Mesenchymal stem cell (in vitro differentiated cells and primary cell): ENCODE results near the gene STRADB.

Experiments
- DNase-seq: peaks from one replicate; pipeline ENCODE4 v3.0.0-alpha.2; 2013
- H2AFZ ChIP-seq: one replicate; pipeline ENCODE4 v1.6.1; 2013; ENCODE audit warnings: low read depth, mild to moderate bottlenecking, control low read depth, inconsistent platforms, low read length, moderate library complexity
- H2AK5ac ChIP-seq: 2 replicates; pipeline ENCODE4 v1.6.1; 2013; ENCODE audit warnings: low read length, moderate library complexity, mild to moderate bottlenecking, inconsistent platforms; ENCODE audit not compliant: severe bottlenecking
- H2BK120ac ChIP-seq: one replicate; pipeline ENCODE4 v1.6.1; 2013; ENCODE audit warnings: low read depth, mild to moderate bottlenecking, inconsistent platforms, low read length, moderate library complexity
- H2BK12ac ChIP-seq, 2 experiments: one replicate each; pipeline ENCODE4 v1.6.1; 2013; ENCODE audit warnings: inconsistent platforms in 2 of 2, low read length in 2 of 2, mild to moderate bottlenecking in 2 of 2, moderate library complexity in 2 of 2, control low read depth in 1 of 2
- H2BK15ac ChIP-seq: one replicate; pipeline ENCODE4 v1.6.1; 2013; ENCODE audit warnings: mild to moderate bottlenecking, low read depth, inconsistent platforms; ENCODE audit not compliant: poor library complexity, severe bottlenecking
- H2BK5ac ChIP-seq: 2 replicates; pipeline ENCODE4 v1.6.1; 2013; ENCODE audit warnings: low read depth, mild to moderate bottlenecking, low read length, control low read depth, inconsistent platforms; ENCODE audit not compliant: poor library complexity, severe bottlenecking
- H3K14ac ChIP-seq, 2 experiments: one replicate each; pipeline ENCODE4 v1.6.1; 2013; ENCODE audit warnings: inconsistent platforms in 2 of 2, low read length in 2 of 2, control low read depth in 1 of 2, mild to moderate bottlenecking in 1 of 2, moderate library complexity in 1 of 2
- H3K18ac ChIP-seq, 2 experiments: one replicate each; pipeline ENCODE4 v1.6.1; 2013; ENCODE audit warnings: inconsistent platforms in 2 of 2, low read length in 2 of 2, control low read depth in 1 of 2, low read depth in 1 of 2, mild to moderate bottlenecking in 1 of 2
- H3K23ac ChIP-seq, 2 experiments: one replicate each; pipeline ENCODE4 v1.6.1; 2013; ENCODE audit warnings: inconsistent platforms in 2 of 2, low read length in 2 of 2, mild to moderate bottlenecking in 2 of 2, moderate library complexity in 2 of 2, control low read depth in 1 of 2
- H3K27ac ChIP-seq: 2 replicates; pipeline ENCODE4 v1.5.1; 2013; ENCODE audit warnings: mild to moderate bottlenecking, moderate library complexity, low read length, control low read depth, inconsistent platforms; ENCODE audit not compliant: poor library complexity, severe bottlenecking
- H3K27me3 ChIP-seq, 2 experiments: 2 replicates each; pipeline versions ENCODE4 v1.6.1 to v1.7.0; 2013; ENCODE audit warnings: low read length in 2 of 2, mild to moderate bottlenecking in 2 of 2, moderate library complexity in 2 of 2, control low read depth in 1 of 2, inconsistent platforms in 1 of 2; ENCODE audit not compliant: control insufficient read depth in 1 of 2, insufficient read depth in 1 of 2
- H3K36me3 ChIP-seq, 2 experiments: 2 replicates each; pipeline versions ENCODE4 v1.6.1 to v1.7.0; 2013; ENCODE audit warnings: low read length in 2 of 2, control low read depth in 1 of 2, inconsistent platforms in 1 of 2, low read depth in 1 of 2, mild to moderate bottlenecking in 1 of 2; ENCODE audit not compliant: insufficient read depth in 2 of 2, control insufficient read depth in 1 of 2
- H3K4ac ChIP-seq, 2 experiments: one replicate each; pipeline ENCODE4 v1.6.1; 2013; ENCODE audit warnings: inconsistent platforms in 2 of 2, low read length in 2 of 2, mild to moderate bottlenecking in 2 of 2, moderate library complexity in 2 of 2, control low read depth in 1 of 2, low read depth in 1 of 2
- H3K4me1 ChIP-seq: 2 replicates; pipeline ENCODE4 v1.6.1; 2013; ENCODE audit warnings: low read depth, low read length, control low read depth; ENCODE audit not compliant: control insufficient read depth, insufficient read depth
- H3K4me2 ChIP-seq: 2 replicates; pipeline ENCODE4 v1.6.1; 2013; ENCODE audit warnings: low read length, mild to moderate bottlenecking, inconsistent platforms; ENCODE audit not compliant: poor library complexity, severe bottlenecking
- H3K4me3 ChIP-seq, 2 experiments: 2 replicates each; pipeline versions ENCODE4 v1.5.1 to v1.7.0; 2013; ENCODE audit warnings: low read length in 2 of 2, mild to moderate bottlenecking in 2 of 2, control low read depth in 1 of 2, low read depth in 1 of 2; ENCODE audit not compliant: insufficient read depth in 1 of 2
- H3K79me1 ChIP-seq: replicated peaks from 2 replicates; pipeline ENCODE4 v1.6.1; 2013; ENCODE audit warnings: mild to moderate bottlenecking, control low read depth, low read length, inconsistent platforms; ENCODE audit not compliant: poor library complexity, severe bottlenecking
- H3K9ac ChIP-seq: 2 replicates; pipeline ENCODE4 v1.7.0; 2013; ENCODE audit warnings: mild to moderate bottlenecking, low read length, moderate library complexity
- H3K9me3 ChIP-seq: 2 replicates; pipeline ENCODE4 v1.7.0; 2013; ENCODE audit warnings: mild to moderate bottlenecking, low read length; ENCODE audit not compliant: control insufficient read depth
- H4K8ac ChIP-seq: one replicate; pipeline ENCODE4 v1.6.1; 2013; ENCODE audit warnings: inconsistent platforms, mild to moderate bottlenecking, low read length, moderate library complexity
- H4K91ac ChIP-seq: one replicate; pipeline ENCODE4 v1.6.1; 2013; ENCODE audit warnings: mild to moderate bottlenecking, low read length, inconsistent platforms
- WGBS: methylation state at CpG from one replicate; pipeline ENCODE4 v1.1.7; 2013; ENCODE audit warnings: mixed read lengths; 5-methylcytosine and 5-hydroxymethylcytosine counted together

The STRADB gene

GRCh38 chr2:201466050-201466675, 14.6 kb downstream of the STRADB start:
- Histone ChIP-seq H2BK120ac (no peak overlapping the region), H3K4me3 (no peak overlapping the region), H3K4me1 (peaks cover 14% of the 10 kb centered on the region), H2BK5ac (no peak overlapping the region), H3K36me3 (peaks cover 14 to 74% of the 10 kb centered on the region in 2 experiments), H2AK5ac (no peak overlapping the region), H4K8ac (no peak overlapping the region), H3K18ac (no peak overlapping the region), H3K23ac (no peak overlapping the region), H2BK12ac (no peak overlapping the region), H2BK15ac (no peak overlapping the region), H3K14ac (no peak overlapping the region), H3K9me3 (peaks cover 1% of the 10 kb centered on the region), H3K27me3 (no peaks in the 10 kb centered on the region), H4K91ac (no peak overlapping the region), H2AFZ (no peak overlapping the region), H3K4me2 (peak overlapping the region; percentile 48), H3K27ac (peak overlapping the region; percentile 92), H3K9ac (peak overlapping the region; percentile 70), H3K4ac (no peak overlapping the region), H3K79me1 (peaks cover 10% of the 10 kb centered on the region)
- 81% methylated on average over 2 of the region's 3 CpGs for WGBS
- DNase-seq = peak; percentile 72

GRCh38 chr2:201467666-201468065, 16.1 kb downstream of the STRADB start:
- peaks cover 13 to 67% of the 10 kb centered on the region in 2 experiments for H3K36me3 ChIP-seq
- H4K8ac ChIP-seq = no peak overlapping the region
- H3K9me3 ChIP-seq = no peaks in the 10 kb centered on the region
- H2AK5ac ChIP-seq = no peak overlapping the region
- H3K14ac ChIP-seq = no peak overlapping the region
- no peak overlapping the region for H3K9ac ChIP-seq
- no peak overlapping the region for H2BK5ac ChIP-seq
- no peak overlapping the region for H4K91ac ChIP-seq
- peaks cover 14% of the 10 kb centered on the region for H3K4me1 ChIP-seq
- DNase-seq = no peak
- no peak overlapping the region for H3K4ac ChIP-seq
- H2AFZ ChIP-seq = no peak overlapping the region
- peaks cover 9% of the 10 kb centered on the region for H3K79me1 ChIP-seq
- no peak overlapping the region for H3K4me3 ChIP-seq
- H3K4me2 ChIP-seq = no peak overlapping the region
- H2BK120ac ChIP-seq = no peak overlapping the region
- no peak overlapping the region for H2BK12ac ChIP-seq
- H3K27me3 ChIP-seq = no peaks in the 10 kb centered on the region
- no peak overlapping the region for H2BK15ac ChIP-seq
- no peak overlapping the region for H3K18ac ChIP-seq
- H3K23ac ChIP-seq = no peak overlapping the region
- no peak overlapping the region for H3K27ac ChIP-seq

DNA sequence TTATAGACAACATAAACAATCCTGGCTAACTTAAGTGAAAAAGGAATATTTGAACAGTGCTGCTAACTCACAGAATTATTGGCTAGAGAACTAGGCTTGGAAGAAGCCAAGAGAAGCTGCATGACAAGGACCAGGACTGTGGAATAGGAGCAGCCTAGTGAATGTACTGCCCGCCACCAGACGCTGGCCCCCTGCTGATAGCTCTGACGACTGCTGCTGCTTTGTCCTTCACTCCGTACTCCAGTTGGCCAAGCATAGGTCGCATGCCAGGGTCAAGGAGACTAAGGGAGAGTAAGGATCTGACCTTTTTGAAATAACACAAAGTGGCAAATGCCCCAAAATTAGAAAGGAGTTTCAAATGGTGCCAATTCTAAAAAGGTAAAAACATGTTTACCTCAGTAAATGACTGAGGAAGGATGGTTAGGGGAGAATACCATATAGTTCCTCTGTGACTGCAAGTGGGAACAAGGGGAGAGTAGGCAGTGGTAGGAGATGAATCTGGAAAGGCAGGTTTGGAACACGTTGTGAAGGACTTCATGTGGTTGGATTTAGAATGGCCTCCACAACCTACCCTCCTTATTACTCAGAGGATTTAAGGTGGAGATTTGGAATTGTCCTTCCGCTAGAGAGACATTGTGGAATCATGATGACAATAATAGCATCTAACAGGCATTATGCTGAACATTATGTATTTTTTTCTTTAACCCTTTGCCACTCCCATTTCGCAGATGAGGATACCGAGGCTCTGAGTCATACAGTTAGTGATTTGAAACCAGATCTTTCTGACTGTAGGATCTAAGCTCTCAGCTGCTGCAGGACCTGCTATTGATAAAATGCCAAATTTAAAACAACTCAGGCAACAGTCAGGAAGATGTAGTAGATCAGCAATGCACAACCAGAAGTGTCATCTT, 19.5 kb downstream of the STRADB start:
- Histone ChIP-seq H3K4me1 (peaks cover 1% of the 10 kb centered on the region), H3K36me3 (peaks cover 2 to 77% of the 10 kb centered on the region in 2 experiments), H3K4me2 (no peak overlapping the region), H2BK15ac (no peak overlapping the region), H3K23ac (no peak overlapping the region), H3K27ac (no peak overlapping the region), H2BK120ac (no peak overlapping the region), H3K4ac (no peak overlapping the region), H4K8ac (no peak overlapping the region), H4K91ac (no peak overlapping the region), H3K14ac (peak overlapping the region in 1 of 2 experiments; percentile 22), H2BK5ac (no peak overlapping the region), H3K4me3 (no peak overlapping the region), H2AFZ (no peak overlapping the region), H2AK5ac (peak overlapping the region; percentile 56), H3K9me3 (no peaks in the 10 kb centered on the region), H3K18ac (no peak overlapping the region), H3K27me3 (no peaks in the 10 kb centered on the region), H3K9ac (peak overlapping the region; percentile 45), H2BK12ac (no peak overlapping the region), H3K79me1 (peaks cover 6% of the 10 kb centered on the region)
- DNase-seq = no peak
- 65% methylated on average over 7 of the region's 9 CpGs for whole genome bisulfite sequencing

DNA sequence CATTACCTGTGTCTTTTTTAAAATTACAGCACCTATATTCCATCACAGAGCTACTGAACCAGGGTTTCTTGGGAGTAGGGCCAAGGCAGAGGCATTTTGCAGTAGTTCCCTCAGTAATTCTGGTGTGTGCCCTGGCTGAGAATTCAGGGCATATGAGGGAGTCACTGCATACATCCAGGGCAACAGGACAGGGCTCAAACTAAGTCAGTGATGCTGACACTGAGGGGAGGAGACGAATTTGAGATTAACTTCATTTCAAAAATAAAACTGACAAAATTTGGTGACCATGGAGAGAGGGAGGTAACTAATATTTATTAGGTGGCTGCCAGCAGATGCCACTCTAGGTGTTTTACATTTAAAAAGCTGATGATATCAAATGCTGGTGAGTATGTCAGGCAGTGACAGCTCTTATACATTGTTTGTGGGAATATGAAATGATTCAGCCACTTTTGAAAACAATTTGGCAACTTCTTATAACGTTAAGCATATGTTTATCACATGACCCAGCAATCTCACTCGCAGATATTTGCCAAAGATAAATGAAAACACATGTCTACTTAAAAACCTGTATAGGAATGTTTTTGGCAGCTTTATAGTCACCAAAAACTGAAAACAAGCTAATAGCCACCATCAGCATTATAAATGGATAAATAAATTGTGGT, 20.3 kb downstream of the STRADB start:
- Histone ChIP-seq H2BK120ac (no peak overlapping the region), H4K8ac (no peak overlapping the region), H3K14ac (no peak overlapping the region), H3K9ac (peak overlapping the region; percentile 45), H3K9me3 (no peaks in the 10 kb centered on the region), H3K79me1 (peaks cover 6% of the 10 kb centered on the region), H2BK5ac (no peak overlapping the region), H3K4me2 (no peak overlapping the region), H3K4me1 (peaks cover 1% of the 10 kb centered on the region), H4K91ac (no peak overlapping the region), H3K27me3 (no peaks in the 10 kb centered on the region), H2BK12ac (no peak overlapping the region), H3K4me3 (peak overlapping the region in 1 of 2 experiments; percentile 31), H3K23ac (no peak overlapping the region), H2AFZ (no peak overlapping the region), H3K4ac (no peak overlapping the region), H3K36me3 (peaks cover 2 to 83% of the 10 kb centered on the region in 2 experiments), H2BK15ac (no peak overlapping the region), H2AK5ac (no peak overlapping the region), H3K18ac (no peak overlapping the region), H3K27ac (no peak overlapping the region)
- 67% methylated on average over 1 of the region's 3 CpGs for WGBS
- no peak for DNase-seq
